GM18508 (cell line): ENCODE data around the gene SPECC1L.

Experiments
- ATAC-seq: cut with Tn5 transposase; IDR thresholded peaks from one replicate; pipeline ENCODE4 v1.9.1; 2021; ENCODE audit warnings: moderate number of reproducible peaks; ENCODE audit not compliant: insufficient read depth, unreplicated experiment

The SPECC1L gene

GRCh38 chr22:24424001-24424900, 153.6 kb downstream of the SPECC1L start:
- no peak for ATAC-seq

- no peak for ATAC-seq
Measured at GRCh38 chr22:24424901-24425775, 154.5 kb downstream of the SPECC1L start.

GRCh38 chr22:24426436-24426835, 155.8 kb downstream of the SPECC1L start:
- no peak for ATAC-seq

- ATAC-seq: no peak
Measured at GRCh38 chr22:24426851-24427499, 156.3 kb downstream of the SPECC1L start.

- no peak for ATAC-seq
Measured at GRCh38 chr22:24427500-24428164, 157.0 kb downstream of the SPECC1L start, which contains the start of gene ADORA2A. Gene ADORA2A (plus strand): TSS chr22:24427599. CDS start chr22:24433405, 5,806 bp downstream.

GRCh38 chr22:24428751-24429410, 158.2 kb downstream of the SPECC1L start:
- ATAC-seq: no peak

GRCh38 chr22:24429411-24430365, 159.1 kb downstream of the SPECC1L start:
- ATAC-seq: no peak

GRCh38 chr22:24430431-24431308, 160.0 kb downstream of the SPECC1L start:
- no peak for ATAC-seq

- ATAC-seq: no peak
Measured at GRCh38 chr22:24431309-24432034, 160.8 kb downstream of the SPECC1L start.

- no peak for ATAC-seq
Measured at GRCh38 chr22:24432059-24432853, 161.6 kb downstream of the SPECC1L start.

GRCh38 chr22:24433001-24433827, 162.6 kb downstream of the SPECC1L start:
- no peak for ATAC-seq

- peak; percentile 47 for ATAC-seq
Measured at GRCh38 chr22:24433828-24434470, 163.3 kb downstream of the SPECC1L start.

- ATAC-seq: peak; percentile 31
Measured at GRCh38 chr22:24434471-24435322, 164.1 kb downstream of the SPECC1L start.

- no peak for ATAC-seq
Measured at GRCh38 chr22:24435323-24435645, 164.7 kb downstream of the SPECC1L start.
